Stimulated activated naive B cell treated with anti-CD40 and anti-IgM and Interleukin-4, amounts not matched to agents 10 μg/mL and 1 μg/mL and 100 μg/mL, for 72 hours (primary cell): ENCODE data around the gene KLHL22.

Source experiments
- ATAC-seq, 2 donors: fragments of 150-1000 bp; cut with Tn5 transposase; replicated peaks; 2 replicates each; pipeline ENCODE4 v1.10.0; 2021; ENCODE audit warnings: moderate library complexity in 1 of 2
- DNase-seq: peaks from one replicate; pipeline ENCODE4 v3.0.0; 2021
- H3K27ac Mint-ChIP-seq: one replicate; pipeline ENCODE4 v1.8.0; 2022; ENCODE audit warnings: mild to moderate bottlenecking, mixed read lengths
- H3K27me3 Mint-ChIP-seq, 2 donors: one replicate each; pipeline ENCODE4 v1.8.0; 2022; ENCODE audit warnings: mixed read lengths in 2 of 2
- H3K36me3 Mint-ChIP-seq, 2 donors: one replicate each; pipeline ENCODE4 v1.8.0; 2022; ENCODE audit warnings: mixed read lengths in 2 of 2, mild to moderate bottlenecking in 1 of 2
- H3K4me1 Mint-ChIP-seq, 2 donors: one replicate each; pipeline ENCODE4 v1.8.0; 2022; ENCODE audit warnings: mixed read lengths in 2 of 2, mild to moderate bottlenecking in 1 of 2
- H3K4me3 Mint-ChIP-seq, 2 donors: one replicate each; pipeline ENCODE4 v1.8.0; 2022; ENCODE audit warnings: mild to moderate bottlenecking in 2 of 2, mixed read lengths in 2 of 2, moderate library complexity in 1 of 2
- H3K9me3 Mint-ChIP-seq, 2 donors: one replicate each; pipeline ENCODE4 v1.8.0; 2022; ENCODE audit warnings: mixed read lengths in 2 of 2, mild to moderate bottlenecking in 1 of 2

KLHL22 gene

DNA sequence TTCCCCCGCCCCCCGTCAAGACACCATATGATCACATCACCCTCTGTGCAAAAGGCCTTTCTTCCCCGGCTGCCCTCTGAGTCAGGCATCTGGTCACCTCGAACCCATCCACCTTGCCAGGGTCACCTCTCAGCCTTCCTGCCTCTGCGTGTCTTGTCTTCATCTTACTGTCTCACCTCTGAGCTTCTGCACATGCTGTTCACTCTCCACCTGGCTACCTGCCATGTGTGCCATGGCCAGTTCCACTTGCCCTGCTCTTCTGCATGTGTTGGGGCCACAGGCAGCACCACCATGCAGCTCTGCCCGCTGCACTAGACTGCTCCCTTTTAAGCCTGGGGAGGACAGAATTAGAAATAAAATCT, 91.8 kb downstream of the KLHL22 start:
- Mint-ChIP-seq H3K4me3 (no peak overlapping the region), H3K27me3 (no peaks in the 10 kb centered on the region), H3K4me1 (peaks cover 5 to 16% of the 10 kb centered on the region in 2 donors), H3K27ac (no peak overlapping the region), H3K9me3 (no peaks in the 10 kb centered on the region), H3K36me3 (peaks cover 31 to 35% of the 10 kb centered on the region in 2 donors)
- DNase-seq (no peak), ATAC-seq (no peak)

DNA sequence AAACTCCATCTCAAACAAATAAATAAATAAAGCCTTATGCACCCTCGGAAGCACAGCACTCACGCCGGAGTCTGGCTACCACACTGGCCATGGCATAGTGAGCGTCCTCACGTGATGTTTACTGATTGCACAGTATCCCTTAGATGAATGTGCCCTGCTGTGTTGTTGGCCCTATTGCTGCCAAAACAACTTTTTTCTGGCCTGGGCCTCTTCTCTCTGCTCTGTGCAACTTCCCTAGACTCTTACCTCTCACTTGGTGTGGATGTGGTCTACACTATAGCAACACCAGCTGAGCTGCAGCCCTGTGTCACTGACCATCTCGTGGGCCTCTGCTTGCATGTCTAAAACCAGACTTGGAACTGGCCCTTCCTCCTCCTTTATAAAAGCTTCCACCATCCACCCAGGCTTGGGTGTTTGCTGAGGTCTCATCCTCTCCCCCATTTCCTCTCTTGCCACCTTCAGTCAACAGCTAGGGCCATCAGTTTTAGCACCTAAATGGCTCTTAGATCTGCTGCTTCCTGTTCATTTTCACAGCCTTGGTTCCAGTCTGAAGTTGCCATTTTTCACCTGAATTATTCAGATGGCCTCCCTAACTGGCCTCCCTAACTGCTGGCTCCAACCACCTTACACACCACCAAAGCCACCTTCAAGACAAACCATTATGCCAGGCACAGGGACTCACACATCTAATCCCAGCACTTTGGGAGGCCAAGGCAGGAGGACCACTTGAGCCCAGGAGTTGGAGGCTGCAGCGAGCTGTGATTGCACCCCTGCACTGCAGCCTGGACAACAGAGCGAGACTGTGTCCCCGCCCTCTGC, 92.4 kb downstream of the KLHL22 start:
- Mint-ChIP-seq H3K9me3 (no peaks in the 10 kb centered on the region), H3K4me3 (no peak overlapping the region), H3K27me3 (no peaks in the 10 kb centered on the region), H3K27ac (no peak overlapping the region), H3K36me3 (peaks cover 31 to 35% of the 10 kb centered on the region in 2 donors), H3K4me1 (peaks cover 5 to 16% of the 10 kb centered on the region in 2 donors)
- no peak for DNase-seq
- no peak for ATAC-seq

DNA sequence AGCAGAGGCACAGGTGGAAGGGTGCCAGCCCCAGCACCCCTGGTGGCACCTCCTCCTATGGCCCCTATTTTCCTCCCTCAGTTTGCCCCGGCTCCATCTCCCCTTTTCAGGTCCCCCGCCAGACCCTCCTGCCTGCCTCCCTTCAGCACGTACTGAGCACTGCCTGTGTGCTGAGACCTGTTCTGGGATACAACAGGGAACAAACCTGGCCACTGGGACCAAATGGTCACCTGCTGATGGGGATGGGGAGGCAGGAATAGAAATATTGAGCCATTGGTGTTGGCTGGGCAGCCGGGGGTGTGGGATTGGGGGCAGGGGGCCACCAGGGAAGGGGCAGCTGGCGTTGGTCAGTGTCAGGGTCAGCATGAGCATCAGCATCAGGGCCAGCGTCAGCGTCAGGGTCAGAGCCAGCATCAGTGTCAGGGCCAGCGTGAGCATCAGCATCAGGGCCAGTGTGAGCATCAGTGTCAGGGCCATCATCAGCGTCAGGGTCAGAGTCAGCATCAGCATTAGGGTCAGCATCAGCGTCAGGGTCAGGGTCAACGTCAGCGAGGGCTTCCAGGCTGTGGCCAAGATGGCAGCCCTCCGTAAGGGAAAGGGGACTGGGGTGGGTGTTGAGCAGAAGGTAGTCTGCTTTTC, 94.1 kb downstream of the KLHL22 start:
- H3K27ac Mint-ChIP-seq = no peak overlapping the region
- H3K4me1 Mint-ChIP-seq = peaks cover 8 to 25% of the 10 kb centered on the region in 2 donors
- H3K27me3 Mint-ChIP-seq = no peaks in the 10 kb centered on the region
- no peak for ATAC-seq
- peaks cover 28 to 30% of the 10 kb centered on the region in 2 donors for H3K36me3 Mint-ChIP-seq
- no peak overlapping the region for H3K4me3 Mint-ChIP-seq
- DNase-seq = no peak
- H3K9me3 Mint-ChIP-seq = no peaks in the 10 kb centered on the region

DNA sequence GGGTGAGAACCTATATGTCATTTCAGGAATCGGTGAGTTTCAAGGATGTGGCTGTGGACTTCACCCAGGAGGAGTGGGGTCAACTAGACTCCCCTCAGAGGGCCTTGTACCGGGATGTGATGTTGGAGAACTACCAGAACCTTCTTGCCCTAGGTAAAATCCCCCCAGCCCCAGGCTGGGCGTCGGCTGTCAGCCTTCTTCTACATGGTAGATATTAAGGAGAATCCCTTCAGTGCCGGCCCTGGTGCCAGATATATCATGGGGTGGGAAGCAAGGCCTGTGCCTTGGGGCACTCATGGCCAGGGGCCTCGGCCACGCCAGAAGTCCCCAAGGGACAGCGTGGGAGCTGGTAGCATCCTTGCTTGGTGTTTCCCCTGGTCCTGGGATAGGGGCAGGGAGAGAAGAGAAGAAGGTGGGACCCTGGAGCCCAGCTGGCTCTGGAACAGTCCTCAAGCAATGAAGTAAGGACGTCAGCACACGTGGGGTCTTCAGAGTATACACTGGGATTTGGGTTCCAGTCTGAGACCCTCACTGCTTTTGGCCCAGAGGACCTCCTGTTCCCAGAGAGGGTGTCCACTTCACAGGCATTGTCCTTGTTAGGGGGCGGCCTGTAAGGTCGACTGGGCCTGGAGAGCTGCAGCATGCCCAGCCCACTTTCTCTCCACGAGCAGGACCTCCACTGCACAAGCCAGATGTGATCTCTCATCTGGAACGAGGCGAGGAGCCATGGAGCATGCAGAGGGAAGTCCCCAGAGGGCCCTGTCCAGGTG, 94.8 kb downstream of the KLHL22 start:
- Mint-ChIP-seq H3K27me3 (no peaks in the 10 kb centered on the region), H3K4me3 (no peak overlapping the region), H3K36me3 (peaks cover 23 to 25% of the 10 kb centered on the region in 2 donors), H3K4me1 (peaks cover 15 to 32% of the 10 kb centered on the region in 2 donors), H3K9me3 (no peaks in the 10 kb centered on the region), H3K27ac (no peak overlapping the region)
- ATAC-seq = no peak
- DNase-seq = no peak

DNA sequence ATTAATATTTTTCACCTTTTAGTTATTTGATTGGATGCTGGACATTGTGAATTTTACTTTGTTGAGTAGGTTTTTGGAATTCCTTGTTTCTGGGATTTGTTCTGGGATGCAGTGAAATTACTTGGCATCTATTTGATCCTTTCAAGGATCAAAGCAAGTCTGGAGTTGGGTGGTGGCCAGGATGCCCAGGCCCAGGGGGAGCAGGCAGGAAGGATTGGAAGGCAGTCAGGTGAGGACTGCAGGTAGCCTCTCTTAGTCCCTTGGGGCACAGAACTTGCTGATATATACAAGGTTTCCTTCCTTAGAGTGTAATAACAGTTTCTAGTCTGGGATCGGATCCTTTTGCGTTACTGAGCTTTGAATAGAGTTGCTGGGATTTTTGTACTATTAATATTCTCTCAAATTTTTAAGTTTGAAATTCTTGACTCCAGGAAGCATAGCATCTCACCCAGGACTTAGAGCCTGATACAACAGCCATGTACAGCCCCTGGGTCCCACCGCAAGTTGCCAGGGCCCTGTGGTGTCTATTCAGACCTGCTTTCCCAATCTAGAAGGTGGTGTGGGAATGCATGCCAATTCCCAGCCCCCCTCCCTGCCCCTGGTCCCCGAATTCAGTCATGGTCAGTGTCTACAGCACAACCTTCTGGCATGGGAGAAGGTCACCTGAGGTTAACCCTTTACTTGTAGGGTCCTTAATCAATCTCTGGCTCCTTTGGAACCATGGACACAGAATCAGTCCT, 95.6 kb downstream of the KLHL22 start:
- Mint-ChIP-seq H3K36me3 (peaks cover 20 to 23% of the 10 kb centered on the region in 2 donors), H3K4me1 (peaks cover 22 to 40% of the 10 kb centered on the region in 2 donors), H3K27me3 (no peaks in the 10 kb centered on the region), H3K27ac (no peak overlapping the region), H3K4me3 (no peak overlapping the region), H3K9me3 (no peaks in the 10 kb centered on the region)
- ATAC-seq = no peak
- DNase-seq = no peak

DNA sequence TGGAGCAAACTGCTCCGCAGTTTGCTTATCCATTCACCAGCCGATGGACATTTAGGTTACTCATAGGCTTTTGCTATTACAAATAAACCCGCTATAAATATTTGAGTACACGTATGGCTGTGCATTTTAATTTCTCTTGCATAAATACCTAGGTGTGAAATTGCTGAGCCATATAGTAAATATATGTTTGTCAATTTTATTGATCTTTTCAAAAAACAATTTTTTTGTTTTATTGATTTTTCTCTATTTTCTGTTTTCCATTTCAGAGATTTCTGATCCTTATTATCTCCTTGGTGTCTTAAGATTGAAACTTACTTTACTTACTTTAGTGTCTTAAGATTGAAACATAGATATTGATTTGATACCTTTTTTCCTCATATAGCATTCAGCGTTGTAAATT, 97.2 kb downstream of the KLHL22 start:
- ATAC-seq (no peak), DNase-seq (no peak)
- H3K4me3 Mint-ChIP-seq = no peak overlapping the region
- peaks cover 14% of the 10 kb centered on the region in 2 donors for H3K36me3 Mint-ChIP-seq
- no peaks in the 10 kb centered on the region for H3K9me3 Mint-ChIP-seq
- H3K27me3 Mint-ChIP-seq = no peaks in the 10 kb centered on the region
- H3K4me1 Mint-ChIP-seq = peaks cover 26 to 48% of the 10 kb centered on the region in 2 donors
- no peak overlapping the region for H3K27ac Mint-ChIP-seq

DNA sequence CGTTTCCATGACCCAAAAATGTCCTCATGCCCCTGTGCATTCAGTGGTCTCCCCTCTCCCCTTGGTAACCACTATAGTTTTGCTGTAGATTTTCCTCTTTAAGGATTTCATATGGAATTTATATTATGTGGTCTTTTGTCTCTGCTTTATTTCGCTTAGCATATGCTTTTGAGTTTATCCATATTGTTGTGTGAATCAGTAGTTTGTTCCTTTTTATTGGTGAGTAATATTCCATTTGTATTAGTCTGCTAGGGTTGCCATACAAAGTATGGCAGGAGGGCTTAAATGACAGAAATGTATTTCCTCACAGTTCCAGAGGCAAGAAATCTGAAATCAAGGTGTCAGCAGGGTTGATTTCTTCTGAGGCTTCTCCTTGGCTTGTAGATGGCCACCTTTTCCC, 98.1 kb downstream of the KLHL22 start:
- no peak for DNase-seq
- ATAC-seq = no peak
- Mint-ChIP-seq H3K27me3 (no peaks in the 10 kb centered on the region), H3K9me3 (no peaks in the 10 kb centered on the region), H3K36me3 (peaks cover 9% of the 10 kb centered on the region in 2 donors), H3K27ac (no peak overlapping the region), H3K4me3 (no peak overlapping the region), H3K4me1 (peaks cover 26 to 48% of the 10 kb centered on the region in 2 donors)

DNA sequence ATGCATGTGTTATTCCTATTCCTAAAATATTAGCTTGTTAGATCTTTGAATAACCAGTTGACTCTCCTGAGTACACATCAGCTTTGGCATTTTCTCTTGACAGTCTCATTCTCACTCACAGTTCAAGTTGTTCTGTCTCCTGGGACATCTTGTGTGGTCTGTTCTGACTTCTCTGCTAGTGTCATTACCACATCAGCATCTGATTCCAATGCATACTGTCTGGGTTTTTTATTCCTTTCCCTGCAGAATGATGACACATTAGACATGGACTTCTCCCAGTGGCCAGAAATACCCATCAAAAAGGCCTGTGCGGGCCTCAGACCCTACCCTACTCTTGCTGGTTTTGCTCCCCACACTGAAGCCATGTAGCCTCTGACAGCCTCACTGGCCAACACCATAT, 99.0 kb downstream of the KLHL22 start:
- peaks cover 26 to 48% of the 10 kb centered on the region in 2 donors for H3K4me1 Mint-ChIP-seq
- H3K36me3 Mint-ChIP-seq = peaks cover 8 to 9% of the 10 kb centered on the region in 2 donors
- ATAC-seq = peak; percentile 76 to 80
- H3K9me3 Mint-ChIP-seq = no peaks in the 10 kb centered on the region
- H3K4me3 Mint-ChIP-seq = peak overlapping the region in 1 of 2 donors; percentile 15
- no peaks in the 10 kb centered on the region for H3K27me3 Mint-ChIP-seq
- DNase-seq = peak; percentile 17
- H3K27ac Mint-ChIP-seq = no peak overlapping the region

DNA sequence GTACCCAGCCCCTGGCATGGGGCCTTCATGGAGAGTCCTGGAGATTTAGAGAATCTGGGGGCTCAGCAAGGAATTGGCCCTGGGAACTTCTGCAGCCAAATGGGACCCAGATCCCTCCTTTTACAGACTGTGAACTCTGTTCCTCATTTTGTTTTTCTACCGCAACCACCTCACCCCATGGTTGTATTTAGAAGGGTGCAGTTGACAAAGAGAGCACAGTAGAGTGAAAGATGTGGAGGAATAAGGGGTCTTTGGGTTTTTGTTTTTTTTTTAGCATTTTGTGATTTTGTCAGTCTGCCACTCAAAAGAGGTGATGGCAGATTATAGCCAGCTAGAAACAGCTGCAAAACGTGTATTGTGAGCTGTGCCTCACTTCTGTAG, 99.7 kb downstream of the KLHL22 start:
- H3K4me1 Mint-ChIP-seq = peaks cover 26 to 43% of the 10 kb centered on the region in 2 donors
- ATAC-seq = no peak
- DNase-seq = no peak
- H3K27me3 Mint-ChIP-seq = no peaks in the 10 kb centered on the region
- no peaks in the 10 kb centered on the region for H3K9me3 Mint-ChIP-seq
- H3K4me3 Mint-ChIP-seq = peak overlapping the region; percentile 91
- H3K27ac Mint-ChIP-seq = no peak overlapping the region
- H3K36me3 Mint-ChIP-seq = peaks cover 6 to 9% of the 10 kb centered on the region in 2 donors

DNA sequence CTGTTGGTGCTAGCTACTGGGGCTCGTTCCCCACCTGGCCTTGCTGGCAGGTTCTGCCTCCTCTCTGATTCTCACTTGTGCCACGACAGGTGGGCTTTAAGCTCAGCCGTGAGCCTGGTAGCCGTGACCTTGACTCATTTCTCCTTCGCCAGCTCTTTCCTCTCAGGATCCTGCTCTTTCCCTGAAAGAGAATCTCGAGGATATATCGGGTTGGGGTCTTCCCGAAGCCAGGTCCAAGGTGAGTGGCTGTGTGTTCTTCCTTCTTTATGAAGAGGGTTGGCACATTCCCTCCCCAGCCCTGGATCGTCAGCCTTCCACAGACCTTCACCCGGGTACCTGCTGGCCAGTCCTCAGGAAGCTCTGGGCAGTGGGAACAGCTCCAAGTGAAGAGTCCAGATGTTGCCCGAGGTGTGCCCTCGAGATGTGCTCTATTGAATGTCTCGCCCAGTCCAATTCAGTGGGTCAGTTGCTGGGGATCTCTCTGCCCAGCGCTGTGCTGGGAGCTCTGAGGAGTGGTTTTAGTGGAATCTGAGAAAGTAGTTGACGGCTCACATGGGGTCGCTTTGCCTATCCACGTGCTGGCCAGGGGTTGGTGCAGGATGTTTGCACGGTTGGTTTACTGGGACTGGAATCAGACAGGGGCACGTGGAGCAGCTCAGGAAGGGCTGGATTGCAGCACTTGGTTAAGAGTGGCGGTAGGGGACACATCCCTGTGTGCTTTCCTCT, 100.3 kb downstream of the KLHL22 start:
- no peak for DNase-seq
- Mint-ChIP-seq H3K36me3 (peaks cover 6% of the 10 kb centered on the region in 2 donors), H3K27me3 (no peaks in the 10 kb centered on the region), H3K9me3 (no peaks in the 10 kb centered on the region), H3K4me3 (peak overlapping the region; percentile 91), H3K4me1 (peaks cover 26 to 39% of the 10 kb centered on the region in 2 donors), H3K27ac (no peak overlapping the region)
- no peak for ATAC-seq

DNA sequence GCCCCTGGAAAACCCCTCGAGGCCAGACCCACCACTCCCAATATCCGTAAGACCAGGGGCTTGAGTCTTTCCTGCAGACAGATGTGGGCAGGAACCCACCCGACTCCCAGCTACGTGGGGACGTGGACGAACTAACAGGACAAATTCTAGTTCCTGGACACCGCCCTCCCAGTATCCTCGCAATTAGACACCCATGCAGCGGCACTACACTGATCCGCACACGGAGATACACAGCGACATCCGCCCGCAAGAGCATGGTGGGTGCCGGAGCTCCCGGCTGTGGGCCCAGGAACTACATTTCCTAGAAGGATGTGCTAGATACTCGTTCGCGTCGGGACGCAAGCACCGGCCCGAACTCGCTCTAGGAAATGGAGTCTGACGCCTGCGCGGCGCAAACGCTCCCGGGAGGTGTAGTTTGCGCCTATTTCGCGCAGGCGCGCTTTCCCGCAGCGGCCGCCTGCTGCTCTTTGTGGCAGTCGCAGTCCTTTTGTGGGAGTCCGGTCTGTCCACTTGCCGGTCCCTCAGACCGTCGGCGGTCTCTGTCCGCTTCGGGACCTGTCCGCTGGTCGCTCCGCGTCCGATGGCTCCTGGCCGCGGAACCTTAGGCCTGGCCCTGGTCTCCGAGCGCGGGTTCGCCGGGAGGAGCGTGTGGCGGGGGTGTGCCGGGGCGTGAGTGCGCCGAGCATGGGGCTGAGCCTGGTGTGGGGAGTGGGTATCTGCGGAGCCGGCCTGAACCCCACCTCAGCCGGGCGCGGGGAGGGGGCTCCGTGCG, 101.7 kb downstream of the KLHL22 start, which contains the start of gene ZNF74:
ZNF74 (plus strand) TSS at position 447 of the 772 bp plus-strand sequence. CDS start 478 bp downstream, outside the sequence.
- Mint-ChIP-seq H3K9me3 (peaks cover 0 to 2% of the 10 kb centered on the region in 2 donors), H3K4me3 (peak within 1 kb of the TSS; percentile 91), H3K4me1 (peaks cover 24 to 33% of the 10 kb centered on the region in 2 donors), H3K27me3 (no peaks in the 10 kb centered on the region), H3K36me3 (peaks cover 2 to 3% of the 10 kb centered on the region in 2 donors), H3K27ac (peak within 1 kb of the TSS; percentile 93)
- peak; percentile 86 to 89 for ATAC-seq
- peak; percentile 77 for DNase-seq

DNA sequence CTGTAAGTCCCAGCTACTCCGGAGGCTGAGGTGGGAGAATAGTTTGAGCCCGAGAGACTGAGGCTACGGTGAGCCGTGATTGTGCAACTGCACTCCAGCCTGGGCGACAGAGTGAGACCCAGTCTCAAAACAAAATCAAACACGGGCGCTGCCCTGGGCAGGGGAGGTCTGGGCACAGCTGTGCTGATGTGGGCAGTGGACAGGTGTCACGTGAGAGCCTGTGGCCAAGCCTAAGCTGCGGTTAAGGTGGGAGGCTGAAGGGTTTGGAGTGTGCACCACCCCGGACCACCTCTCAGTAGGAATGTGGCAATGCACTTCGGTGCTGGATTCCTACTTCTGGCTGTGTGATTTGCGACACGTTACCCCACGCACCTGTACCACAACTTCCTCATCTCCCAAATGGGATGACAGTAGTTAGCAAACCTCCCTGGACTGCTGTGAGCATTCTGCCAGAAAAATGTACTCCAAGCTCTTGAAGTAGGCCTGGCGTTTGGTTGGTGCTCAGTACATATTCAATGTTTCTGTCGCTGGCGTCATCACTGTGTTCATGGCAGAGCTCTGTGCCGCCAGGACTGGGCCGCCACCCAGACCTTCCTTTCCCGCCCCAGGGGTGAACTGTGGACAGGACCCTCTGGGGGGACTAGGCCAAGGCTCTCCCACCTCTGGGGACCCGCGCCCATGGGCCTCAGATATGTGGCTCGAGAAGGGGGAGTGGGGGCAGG, 102.5 kb downstream of the KLHL22 start:
- DNase-seq (no peak), ATAC-seq (no peak)
- H3K4me3 Mint-ChIP-seq = peak overlapping the region; percentile 91
- H3K9me3 Mint-ChIP-seq = peaks cover 0 to 2% of the 10 kb centered on the region in 2 donors
- H3K27me3 Mint-ChIP-seq = no peaks in the 10 kb centered on the region
- peak overlapping the region; percentile 93 for H3K27ac Mint-ChIP-seq
- H3K4me1 Mint-ChIP-seq = peaks cover 24 to 33% of the 10 kb centered on the region in 2 donors
- H3K36me3 Mint-ChIP-seq = peaks cover 2 to 3% of the 10 kb centered on the region in 2 donors
